K562 (cell line): ENCODE data around the gene PTPN13.

Source experiments
- ZNF146 ChIP-seq: IDR thresholded peaks from one replicate; pipeline ENCODE4 v1.6.1; 2018; ENCODE audit warnings: missing compliant biosample characterization; ENCODE audit not compliant: unreplicated experiment
- TF ChIP-seq, protein P1 (sequence below): IDR thresholded peaks from 2 replicates; pipeline ENCODE4 v1.6.1; 2016; ENCODE audit warnings: missing genetic modification characterization, missing compliant biosample characterization
- TF ChIP-seq, protein P2 (sequence below), 3 experiments: IDR thresholded peaks in 2 of 3; conservative IDR thresholded peaks in 1 of 3; 2 replicates each; pipeline ENCODE4 v1.5.1; 2011 to 2012; ENCODE audit warnings: low read length in 3 of 3, mild to moderate bottlenecking in 3 of 3, control low read depth in 2 of 3, improper control_type of control experiment in 1 of 3, inconsistent platforms in 1 of 3, low read depth in 1 of 3, mixed read lengths in 1 of 3, moderate library complexity in 1 of 3; ENCODE audit not compliant: insufficient read depth in 2 of 3

DNA sequence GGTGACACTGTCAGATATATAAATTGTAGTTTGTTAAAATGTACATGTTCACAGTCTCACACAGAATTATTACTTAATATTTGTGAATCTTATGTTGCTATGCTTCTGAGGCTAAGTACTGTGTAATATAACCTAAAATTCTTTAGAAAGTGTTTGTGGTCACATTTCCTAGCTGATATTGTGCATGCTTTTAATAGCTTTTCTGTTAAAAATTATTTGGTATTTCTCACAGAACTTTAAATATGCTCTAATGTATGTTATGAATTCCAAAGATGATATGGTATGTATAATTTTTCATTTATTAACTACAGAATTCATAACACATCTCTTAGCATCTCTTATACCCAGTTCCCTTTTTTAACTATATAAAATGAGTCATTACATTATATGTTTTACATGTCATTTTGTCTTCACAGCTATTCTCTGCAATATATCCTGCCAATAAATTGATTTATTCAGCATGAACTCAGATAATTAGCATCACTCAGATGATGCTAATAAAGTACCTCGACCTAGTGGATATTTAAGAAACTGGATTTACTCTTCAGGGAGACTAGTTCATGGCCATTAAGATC is 9.3 kb downstream of the PTPN13 start:
- no peak for TF ChIP-seq ZNF146 (CRISPR knock-in tag)
- TF ChIP-seq, protein P1, sequence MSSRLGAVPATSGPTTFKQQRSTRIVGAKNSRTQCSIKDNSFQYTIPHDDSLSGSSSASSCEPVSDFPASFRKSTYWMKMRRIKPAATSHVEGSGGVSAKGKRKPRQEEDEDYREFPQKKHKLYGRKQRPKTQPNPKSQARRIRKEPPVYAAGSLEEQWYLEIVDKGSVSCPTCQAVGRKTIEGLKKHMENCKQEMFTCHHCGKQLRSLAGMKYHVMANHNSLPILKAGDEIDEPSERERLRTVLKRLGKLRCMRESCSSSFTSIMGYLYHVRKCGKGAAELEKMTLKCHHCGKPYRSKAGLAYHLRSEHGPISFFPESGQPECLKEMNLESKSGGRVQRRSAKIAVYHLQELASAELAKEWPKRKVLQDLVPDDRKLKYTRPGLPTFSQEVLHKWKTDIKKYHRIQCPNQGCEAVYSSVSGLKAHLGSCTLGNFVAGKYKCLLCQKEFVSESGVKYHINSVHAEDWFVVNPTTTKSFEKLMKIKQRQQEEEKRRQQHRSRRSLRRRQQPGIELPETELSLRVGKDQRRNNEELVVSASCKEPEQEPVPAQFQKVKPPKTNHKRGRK (tag): no peak
- TF ChIP-seq, protein P2, sequence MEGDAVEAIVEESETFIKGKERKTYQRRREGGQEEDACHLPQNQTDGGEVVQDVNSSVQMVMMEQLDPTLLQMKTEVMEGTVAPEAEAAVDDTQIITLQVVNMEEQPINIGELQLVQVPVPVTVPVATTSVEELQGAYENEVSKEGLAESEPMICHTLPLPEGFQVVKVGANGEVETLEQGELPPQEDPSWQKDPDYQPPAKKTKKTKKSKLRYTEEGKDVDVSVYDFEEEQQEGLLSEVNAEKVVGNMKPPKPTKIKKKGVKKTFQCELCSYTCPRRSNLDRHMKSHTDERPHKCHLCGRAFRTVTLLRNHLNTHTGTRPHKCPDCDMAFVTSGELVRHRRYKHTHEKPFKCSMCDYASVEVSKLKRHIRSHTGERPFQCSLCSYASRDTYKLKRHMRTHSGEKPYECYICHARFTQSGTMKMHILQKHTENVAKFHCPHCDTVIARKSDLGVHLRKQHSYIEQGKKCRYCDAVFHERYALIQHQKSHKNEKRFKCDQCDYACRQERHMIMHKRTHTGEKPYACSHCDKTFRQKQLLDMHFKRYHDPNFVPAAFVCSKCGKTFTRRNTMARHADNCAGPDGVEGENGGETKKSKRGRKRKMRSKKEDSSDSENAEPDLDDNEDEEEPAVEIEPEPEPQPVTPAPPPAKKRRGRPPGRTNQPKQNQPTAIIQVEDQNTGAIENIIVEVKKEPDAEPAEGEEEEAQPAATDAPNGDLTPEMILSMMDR (IDR thresholded peaks at IDR 0.05 in 2 of 3, conservative IDR thresholded peaks at IDR 0.05 in 1 of 3; ENCODE audit: insufficient read depth in 2 of 3, low read depth in 1 of 3, low read length in 3 of 3): no peak
